Heart right ventricle (tissue), 16 donors: ENCODE measurements around the gene ZNF692. TPM values are rescaled to one million over a fixed set of nuclear protein-coding genes. Genes with fewer than 3 reads are reported as not detected.
A peak's percentile ranks its signal among the peaks of the same experiment; 100 is the strongest.

Experiments
- ATAC-seq, 8 donors: fragments of 200-7000 bp; cut with Tn5 transposase; one replicate each; pipeline ENCODE4 v1.9.1; 2020; ENCODE audit warnings: mild to moderate bottlenecking in 8 of 8, moderate library complexity in 8 of 8, moderate number of reproducible peaks in 1 of 8
- DNase-seq, 2 donors: peaks; one replicate each; pipeline ENCODE4 v3.0.0-alpha.2; 2020
- H3K27ac ChIP-seq, 10 donors: fragments of 200-600 bp; sonication (generic) in 2 of 10; one replicate each; pipeline versions ENCODE4 v1.5.0 to v1.8.0; 2020 to 2022; ENCODE audit warnings: mild to moderate bottlenecking in 3 of 10
- H3K27me3 ChIP-seq, 7 donors: fragments of 200-600 bp; one replicate each; pipeline ENCODE4 v1.8.0; 2021 to 2022; ENCODE audit warnings: mild to moderate bottlenecking in 2 of 7
- H3K36me3 ChIP-seq, 9 donors: fragments of 200-600 bp; sonication (generic) in 1 of 9; one replicate each; pipeline versions ENCODE4 v1.5.0 to v1.8.0; 2020 to 2022; ENCODE audit warnings: mild to moderate bottlenecking in 2 of 9
- H3K4me1 ChIP-seq, 9 donors: fragments of 200-600 bp; sonication (generic) in 1 of 9; one replicate each; pipeline versions ENCODE4 v1.5.0 to v1.8.0; 2020 to 2022; ENCODE audit warnings: mild to moderate bottlenecking in 4 of 9
- H3K4me3 ChIP-seq, 10 donors: fragments of 200-600 bp; sonication (generic) in 2 of 10; one replicate each; pipeline versions ENCODE4 v1.5.0 to v1.8.0; 2020 to 2022; ENCODE audit warnings: mild to moderate bottlenecking in 7 of 10, moderate library complexity in 2 of 10
- H3K9me3 ChIP-seq, 11 donors: fragments of 200-600 bp in 10 of 11; sonication (generic) in 2 of 11; one replicate each; pipeline versions ENCODE4 v1.5.0 to v1.8.0; 2013 to 2022; ENCODE audit warnings: mild to moderate bottlenecking in 2 of 11, control low read depth in 1 of 11, moderate library complexity in 1 of 11
- WGBS, 2 donors: extraction: QIAGEN DNeasy Blood & Tissue Kit; methylation state at CpG; one replicate each; pipeline ENCODE4 v1.1.7; 2013; ENCODE audit warnings: inconsistent platforms in 1 of 2; 5-methylcytosine and 5-hydroxymethylcytosine counted together
- intact Hi-C, 10 donors: fragments of 100-400 bp; cut with DNase I; formaldehyde crosslinking; loops; one replicate each; pipeline versions ENCODE4 v1.11.1 to v1.14.2; 2022
- polyA plus RNA-seq, 2 donors: library from polyadenylated mRNA; stranded (reverse); fragments of 200-250 nt; gene quantifications; one replicate each; pipeline ENCODE4 v1.2.3, GENCODE V29; 2013
- total RNA-seq, 10 donors: library from RNA; stranded (reverse); fragmentation: NEBNext Ultra II Directional in 3 of 10; extraction: Animal tissue kit (Norgen Biotek cat#: 25700) in 3 of 10; gene quantifications; one replicate each; pipeline versions ENCODE4 v1.2.1 to v1.2.4, GENCODE V29; 2021 to 2023
- TF ChIP-seq, protein P1 (sequence below), 9 donors: fragments of 200-600 bp; sonication (generic) in 2 of 9; IDR thresholded peaks; one replicate each; pipeline versions ENCODE4 v1.5.0 to v1.8.0; 2021 to 2022; ENCODE audit warnings: antibody characterized with exemption in 9 of 9, mild to moderate bottlenecking in 5 of 9, moderate library complexity in 1 of 9
- donor health status: Arrhythmogenic right ventricular cardiomyopathy.
- donor health status: ischemic (EF 13 %, LVEDD 7.1; RV severe dilation, severe dysfunction).
- donor health status: healthy with polysubstance abuse.
- donor health status: DM: no; HTN: yes; CAD: no.
- donor health status: DM: no; HTN: no; CAD: no.
- donor health status: ischemic (EF 25% LVEDD 6.9; RV normal size, moderate dysfunction).
- donor health status: ischemic (EF 25% LVEDD 5.7; RV mildly dilated, moderate dysfunction).
- donor health status: healthy.
- donor health status: DM: yes; HTN: yes; CAD: no.
- donor health status: Ischemic cardiomyopathy.
- donor health status: ischemic (EF 35%, LVEDD 5.7; RV mildly dilated, moderate dysfunction).
- donor health status: nonischemic (EF 11% LVEDD 7.7; RV severe dilation, severe dysfunction).
- donor health status: DM: yes; HTN: yes; CAD: no.
- donor health status: PGD.
- donor health status: ischemic (EF 29% LVEDD 5.4; RV normal size, mild dysfunction).
- donor health status: nonischemic (EF 23%, LVEDD 6.1; RV moderate dilation, normal function).

Gene ZNF692
- total and polyA plus RNA-seq, 12 donors = 7.1 to 102 (median 12.5) TPM

DNA sequence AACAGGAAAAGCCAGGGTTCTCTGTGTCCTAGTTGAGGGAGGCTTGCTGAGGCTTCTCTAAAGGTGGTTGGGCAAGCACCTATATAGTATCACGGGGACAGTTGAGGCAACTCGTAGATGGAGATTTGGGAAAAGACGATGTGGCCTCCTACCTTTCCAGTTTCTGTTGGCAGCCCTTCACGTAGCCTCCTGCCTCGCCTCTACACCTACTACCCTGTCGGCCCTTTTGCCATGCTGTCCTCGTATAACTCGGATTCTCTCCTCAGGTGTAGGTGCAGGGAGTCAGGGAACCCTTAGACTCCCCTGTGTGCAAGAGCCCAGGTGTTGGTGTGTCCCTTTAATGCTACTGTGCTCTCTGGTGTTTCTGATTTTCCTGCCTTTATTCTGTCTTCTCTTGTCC lies 10.3 kb downstream of the ZNF692 start:
- WGBS, 2 donors = 93 to 95% methylated on average over 8 of the region's 8 CpGs
- ATAC-seq (no peak), DNase-seq (no peak)
- TF ChIP-seq, protein P1, sequence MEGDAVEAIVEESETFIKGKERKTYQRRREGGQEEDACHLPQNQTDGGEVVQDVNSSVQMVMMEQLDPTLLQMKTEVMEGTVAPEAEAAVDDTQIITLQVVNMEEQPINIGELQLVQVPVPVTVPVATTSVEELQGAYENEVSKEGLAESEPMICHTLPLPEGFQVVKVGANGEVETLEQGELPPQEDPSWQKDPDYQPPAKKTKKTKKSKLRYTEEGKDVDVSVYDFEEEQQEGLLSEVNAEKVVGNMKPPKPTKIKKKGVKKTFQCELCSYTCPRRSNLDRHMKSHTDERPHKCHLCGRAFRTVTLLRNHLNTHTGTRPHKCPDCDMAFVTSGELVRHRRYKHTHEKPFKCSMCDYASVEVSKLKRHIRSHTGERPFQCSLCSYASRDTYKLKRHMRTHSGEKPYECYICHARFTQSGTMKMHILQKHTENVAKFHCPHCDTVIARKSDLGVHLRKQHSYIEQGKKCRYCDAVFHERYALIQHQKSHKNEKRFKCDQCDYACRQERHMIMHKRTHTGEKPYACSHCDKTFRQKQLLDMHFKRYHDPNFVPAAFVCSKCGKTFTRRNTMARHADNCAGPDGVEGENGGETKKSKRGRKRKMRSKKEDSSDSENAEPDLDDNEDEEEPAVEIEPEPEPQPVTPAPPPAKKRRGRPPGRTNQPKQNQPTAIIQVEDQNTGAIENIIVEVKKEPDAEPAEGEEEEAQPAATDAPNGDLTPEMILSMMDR (IDR thresholded peaks at IDR 0.05) = no peak
- Histone ChIP-seq H3K27ac (no peak overlapping the region), H3K4me3 (no peak overlapping the region), H3K4me1 (peaks cover 0 to 11% (median 3%) of the 10 kb centered on the region in 9 donors), H3K27me3 (no peaks in the 10 kb centered on the region), H3K9me3 (no peaks in the 10 kb centered on the region), H3K36me3 (peaks cover 0 to 77% (median 60%) of the 10 kb centered on the region in 9 donors)
- intact Hi-C loops = no loop called here

DNA sequence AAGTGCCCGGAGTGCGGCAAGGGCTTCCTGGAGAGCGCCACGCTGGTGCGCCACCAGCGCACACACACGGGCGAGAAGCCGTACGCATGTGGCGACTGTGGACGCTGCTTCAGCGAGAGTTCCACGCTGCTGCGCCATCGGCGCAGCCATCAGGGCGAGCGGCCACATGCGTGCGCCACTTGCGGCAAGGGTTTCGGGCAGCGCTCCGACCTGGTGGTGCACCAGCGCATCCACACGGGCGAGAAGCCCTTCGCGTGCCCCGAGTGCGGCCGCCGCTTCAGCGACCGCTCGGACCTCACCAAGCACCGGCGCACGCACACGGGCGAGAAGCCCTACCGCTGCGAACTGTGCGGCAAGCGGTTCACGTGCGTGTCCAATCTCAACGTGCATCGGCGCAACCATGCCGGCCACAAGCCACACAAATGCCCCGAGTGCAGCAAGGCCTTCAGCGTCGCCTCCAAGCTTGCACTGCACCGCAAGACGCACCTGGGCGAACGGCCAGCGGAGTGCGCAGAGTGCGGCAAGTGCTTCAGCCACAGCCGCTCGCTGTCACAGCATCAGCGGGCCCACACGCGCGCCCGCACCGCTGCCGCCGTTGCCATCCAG lies 10.8 kb downstream of the ZNF692 start:
- no peak for DNase-seq

DNA sequence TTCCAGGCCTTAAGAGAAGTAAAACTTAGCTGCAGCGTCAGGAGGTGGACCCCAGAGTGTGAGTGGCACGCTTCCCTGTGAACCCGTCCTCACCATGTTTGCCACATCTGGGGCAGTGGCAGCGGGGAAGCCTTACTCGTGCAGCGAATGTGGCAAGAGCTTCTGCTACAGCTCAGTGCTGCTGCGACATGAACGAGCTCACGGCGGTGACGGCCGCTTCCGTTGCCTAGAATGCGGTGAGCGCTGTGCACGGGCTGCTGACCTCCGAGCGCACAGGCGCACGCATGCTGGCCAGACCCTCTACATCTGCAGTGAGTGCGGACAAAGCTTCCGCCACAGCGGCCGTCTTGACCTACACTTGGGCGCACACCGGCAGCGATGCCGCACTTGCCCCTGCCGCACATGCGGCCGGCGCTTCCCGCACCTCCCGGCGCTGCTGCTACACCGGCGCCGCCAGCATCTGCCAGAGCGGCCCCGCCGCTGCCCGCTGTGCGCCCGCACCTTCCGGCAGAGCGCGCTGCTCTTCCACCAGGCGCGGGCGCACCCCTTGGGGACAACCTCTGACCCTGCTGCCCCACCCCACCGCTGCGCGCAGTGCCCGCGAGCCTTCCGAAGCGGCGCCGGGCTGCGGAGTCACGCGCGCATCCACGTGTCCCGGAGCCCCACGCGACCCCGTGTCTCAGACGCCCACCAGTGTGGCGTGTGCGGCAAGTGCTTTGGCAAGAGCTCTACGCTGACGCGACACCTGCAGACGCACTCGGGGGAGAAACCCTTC lies 11.5 kb downstream of the ZNF692 start:
- DNase-seq (no peak), ATAC-seq (no peak)
- intact Hi-C loops = no loop called here
- Histone ChIP-seq H3K27me3 (no peaks in the 10 kb centered on the region), H3K4me3 (no peak overlapping the region), H3K9me3 (no peaks in the 10 kb centered on the region), H3K4me1 (peaks cover 0 to 17% (median 14%) of the 10 kb centered on the region in 9 donors), H3K27ac (no peak overlapping the region), H3K36me3 (peaks cover 0 to 76% (median 60%) of the 10 kb centered on the region in 9 donors)
- TF ChIP-seq, protein P1 (IDR thresholded peaks at IDR 0.05) = no peak
- WGBS, 2 donors = 92% methylated on average over 69 to 76 of the region's 76 CpGs

More for the DNA sequence above, 10.8 kb downstream of the ZNF692 start:
- TF ChIP-seq, protein P1 (IDR thresholded peaks at IDR 0.05) = no peak
- Histone ChIP-seq H3K9me3 (no peaks in the 10 kb centered on the region), H3K27me3 (no peaks in the 10 kb centered on the region), H3K4me1 (peaks cover 0 to 12% (median 9%) of the 10 kb centered on the region in 9 donors), H3K4me3 (no peak overlapping the region), H3K27ac (no peak overlapping the region), H3K36me3 (peaks cover 0 to 73% (median 60%) of the 10 kb centered on the region in 9 donors)
- intact Hi-C loops = no loop called here
- ATAC-seq = peak in 1 of 8 donors; percentile 12
- WGBS, 2 donors = 95% methylated on average over 72 of the region's 72 CpGs

DNA sequence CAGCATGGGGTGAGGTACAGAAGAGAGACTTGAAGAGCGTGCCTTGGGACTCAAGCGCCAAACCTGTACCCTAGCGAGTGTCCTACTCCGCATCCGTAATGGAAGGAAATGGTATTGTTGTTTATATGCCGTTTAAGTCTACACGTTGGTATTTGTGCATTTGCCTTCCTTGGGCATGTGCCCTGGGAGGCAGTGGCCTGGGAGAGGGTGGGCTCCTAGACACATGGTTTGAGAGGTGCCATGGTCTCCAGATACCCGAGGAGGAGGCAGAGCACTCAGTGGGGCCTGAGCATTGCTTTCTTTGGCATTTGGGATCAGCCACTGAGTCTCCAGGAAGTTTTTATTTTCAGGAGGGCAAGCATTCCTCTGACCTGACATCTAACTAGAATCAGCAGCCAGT lies 14.4 kb downstream of the ZNF692 start:
- Histone ChIP-seq H3K27ac (no peak overlapping the region), H3K36me3 (peaks cover 0 to 63% (median 52%) of the 10 kb centered on the region in 9 donors), H3K27me3 (no peaks in the 10 kb centered on the region), H3K9me3 (no peaks in the 10 kb centered on the region), H3K4me1 (peaks cover 6 to 45% (median 41%) of the 10 kb centered on the region in 9 donors), H3K4me3 (no peak overlapping the region)
- no peak for ATAC-seq
- TF ChIP-seq, protein P1 (IDR thresholded peaks at IDR 0.05) = no peak
- DNase-seq = no peak
- 87 to 91% methylated on average over 8 of the region's 8 CpGs for WGBS, 2 donors
- intact Hi-C loops = no loop called here
